IMR-90 (cell line): ENCODE results near the gene BEST1. TPM values are rescaled to one million over a fixed set of nuclear protein-coding genes. Genes with fewer than 3 reads are reported as not detected.

Source experiments
- ATAC-seq: fragments of 200-7000 bp; cut with Tn5 transposase; 2 replicates; pipeline ENCODE4 v1.9.1; 2020; ENCODE audit warnings: low read depth, mild to moderate bottlenecking, moderate library complexity
- BruUV-seq: library from RNA; stranded (reverse); fragments of 400-500 nt; replicated peaks from 2 replicates; lab custom pipeline; 2021; lab: Mats Ljungman, UMichigan
- CTCF ChIA-PET: fragments of 300-600 bp; formaldehyde crosslinking; extraction: SDS; loops from one replicate; lab custom pipeline; 2021; ENCODE audit warnings: antibody characterized with exemption; lab: Yijun Ruan, JAX
- POLR2A ChIA-PET: fragments of 300-600 bp; sonication (Branson Sonifier 250); formaldehyde crosslinking; loops from one replicate; lab custom pipeline; 2022; ENCODE audit warnings: antibody characterized with exemption; ENCODE audit not compliant: unreplicated experiment; lab: Charles Lee
- DNase-seq: peaks from one replicate; pipeline ENCODE4 v3.0.0; 2013
- H2AFZ ChIP-seq: replicated peaks from 2 replicates; pipeline ENCODE3; 2013; ENCODE audit warnings: low read length, mild to moderate bottlenecking; ENCODE audit not compliant: poor library complexity
- H2AK5ac ChIP-seq: 2 replicates; pipeline ENCODE4 v1.6.1; 2013; ENCODE audit warnings: low read depth, low read length, inconsistent platforms
- H2AK9ac ChIP-seq: replicated peaks from 2 replicates; pipeline ENCODE3; 2013; ENCODE audit warnings: mild to moderate bottlenecking, low read depth, low read length, moderate library complexity; ENCODE audit not compliant: poor library complexity
- H2BK120ac ChIP-seq: 2 replicates; pipeline ENCODE4 v1.6.1; 2013; ENCODE audit warnings: low read depth, low read length, inconsistent platforms
- H2BK15ac ChIP-seq: 3 replicates; pipeline ENCODE4 v1.6.1; 2013; ENCODE audit warnings: low read depth, low read length, inconsistent platforms
- H2BK20ac ChIP-seq: 2 replicates; pipeline ENCODE4 v1.6.1; 2013; ENCODE audit warnings: low read depth, mild to moderate bottlenecking, inconsistent platforms, low read length, moderate library complexity
- H2BK5ac ChIP-seq: 2 replicates; pipeline ENCODE4 v1.6.1; 2013; ENCODE audit warnings: mild to moderate bottlenecking, low read depth, low read length, inconsistent platforms; ENCODE audit not compliant: poor library complexity, severe bottlenecking
- H3K14ac ChIP-seq: replicated peaks from 2 replicates; pipeline ENCODE4 v1.6.1; 2013; ENCODE audit warnings: low read depth, low read length, inconsistent platforms
- H3K18ac ChIP-seq: 2 replicates; pipeline ENCODE4 v1.6.1; 2013; ENCODE audit warnings: low read depth, low read length, control low read depth
- H3K23ac ChIP-seq: 2 replicates; pipeline ENCODE4 v1.6.1; 2013; ENCODE audit warnings: low read depth, low read length, inconsistent platforms
- H3K27ac ChIP-seq: 2 replicates; pipeline ENCODE4 v1.5.1; 2013; ENCODE audit warnings: mild to moderate bottlenecking, control low read depth, low read length; ENCODE audit not compliant: insufficient read depth
- H3K27me3 ChIP-seq: 2 replicates; pipeline ENCODE4 v1.6.1; 2013; ENCODE audit warnings: low read length; ENCODE audit not compliant: control insufficient read depth, insufficient read depth
- H3K36me3 ChIP-seq: 2 replicates; pipeline ENCODE4 v1.6.1; 2013; ENCODE audit warnings: low read length, mixed read lengths; ENCODE audit not compliant: control insufficient read depth, insufficient read depth
- H3K4ac ChIP-seq: 2 replicates; pipeline ENCODE4 v1.6.1; 2013; ENCODE audit warnings: low read depth, low read length, inconsistent platforms
- H3K4me1 ChIP-seq: 2 replicates; pipeline ENCODE4 v1.6.1; 2013; ENCODE audit warnings: low read length, mixed read lengths; ENCODE audit not compliant: control insufficient read depth, insufficient read depth
- H3K4me2 ChIP-seq: 2 replicates; pipeline ENCODE4 v1.6.1; 2013; ENCODE audit warnings: low read depth, mild to moderate bottlenecking, control low read depth, low read length, moderate library complexity
- H3K4me3 ChIP-seq: 2 replicates; pipeline ENCODE4 v1.5.1; 2013; ENCODE audit warnings: low read depth, mild to moderate bottlenecking, control low read depth, low read length, moderate library complexity; ENCODE audit not compliant: insufficient read depth
- H3K56ac ChIP-seq: 2 replicates; pipeline ENCODE4 v1.6.1; 2013; ENCODE audit warnings: low read length, inconsistent platforms; ENCODE audit not compliant: insufficient read depth; ENCODE audit errors: extremely low read depth
- H3K79me1 ChIP-seq, 2 experiments: 2 replicates each; pipeline ENCODE4 v1.6.1; 2013; ENCODE audit warnings: low read length in 2 of 2, inconsistent platforms in 1 of 2, low read depth in 1 of 2
- H3K9ac ChIP-seq: 2 replicates; pipeline ENCODE4 v1.6.1; 2013; ENCODE audit warnings: low read depth, low read length, control low read depth
- H3K9me1 ChIP-seq: 2 replicates; pipeline ENCODE4 v1.6.1; 2013; ENCODE audit warnings: low read length, inconsistent platforms; ENCODE audit not compliant: insufficient read depth
- H3K9me3 ChIP-seq: 2 replicates; pipeline ENCODE4 v1.6.1; 2013; ENCODE audit warnings: low read length; ENCODE audit not compliant: control insufficient read depth, insufficient read depth
- H4K20me1 ChIP-seq: 2 replicates; pipeline ENCODE4 v1.6.1; 2013; ENCODE audit warnings: low read length, inconsistent platforms; ENCODE audit not compliant: insufficient read depth
- H4K5ac ChIP-seq: 2 replicates; pipeline ENCODE4 v1.6.1; 2013; ENCODE audit warnings: mild to moderate bottlenecking, low read depth, low read length, control low read depth
- H4K8ac ChIP-seq, 2 experiments: 2 replicates each; pipeline ENCODE4 v1.6.1; 2013; ENCODE audit warnings: low read depth in 2 of 2, low read length in 2 of 2, control low read depth in 1 of 2, inconsistent platforms in 1 of 2
- H4K91ac ChIP-seq: 2 replicates; pipeline ENCODE4 v1.6.1; 2013; ENCODE audit warnings: low read depth, low read length, inconsistent platforms; ENCODE audit not compliant: insufficient read depth
- BHLHE40 ChIP-seq: fragments of 150-350 bp; IDR thresholded peaks from 2 replicates; pipeline ENCODE4 v1.6.1; 2016; ENCODE audit warnings: mild to moderate bottlenecking, low read depth, low read length
- CEBPB ChIP-seq: IDR thresholded peaks from 2 replicates; pipeline ENCODE4 v1.6.1; 2012; ENCODE audit warnings: low read depth, low read length, improper control_type of control experiment
- CHD1 ChIP-seq: IDR thresholded peaks from 2 replicates; pipeline ENCODE4 v1.6.1; 2012; ENCODE audit warnings: low read depth, low read length, improper control_type of control experiment
- FOS ChIP-seq: fragments of 150-350 bp; IDR thresholded peaks from 2 replicates; pipeline ENCODE4 v1.6.1; 2016; ENCODE audit warnings: low read depth, low read length
- MAZ ChIP-seq: IDR thresholded peaks from 2 replicates; pipeline ENCODE4 v1.6.1; 2012; ENCODE audit warnings: low read depth, mild to moderate bottlenecking, low read length, improper control_type of control experiment, moderate library complexity, borderline replicate concordance
- MXI1 ChIP-seq: IDR thresholded peaks from 2 replicates; pipeline ENCODE4 v1.6.1; 2012; ENCODE audit warnings: low read depth, mild to moderate bottlenecking, low read length, moderate library complexity, borderline replicate concordance
- NFE2L2 ChIP-seq: fragments of 150-350 bp; IDR thresholded peaks from 2 replicates; pipeline ENCODE4 v1.6.1; 2016; ENCODE audit warnings: low read depth, mild to moderate bottlenecking, low read length
- POLR2A ChIP-seq: IDR thresholded peaks from 2 replicates; pipeline ENCODE4 v1.6.1; 2012; ENCODE audit warnings: mild to moderate bottlenecking, low read depth, low read length
- RFX5 ChIP-seq: IDR thresholded peaks from 2 replicates; pipeline ENCODE4 v1.8.0; 2012; ENCODE audit warnings: low read depth, mild to moderate bottlenecking, low read length, moderate library complexity
- SMC3 ChIP-seq: fragments of 150-350 bp; IDR thresholded peaks from 2 replicates; pipeline ENCODE4 v1.6.1; 2016; ENCODE audit warnings: low read depth, mild to moderate bottlenecking, antibody characterized with exemption, low read length, moderate library complexity
- WGBS, 2 experiments: methylation state at CpG; one replicate each; pipeline versions ENCODE4 v1.1.5 to v1.1.7; 2013; ENCODE audit warnings: missing lambda C conversion rate in 2 of 2; ENCODE audit not compliant: insufficient read length in 1 of 2; ENCODE audit errors: extremely low coverage in 2 of 2; 5-methylcytosine and 5-hydroxymethylcytosine counted together
- dilution Hi-C: fragments of 300-500 bp; cut with HindIII; formaldehyde crosslinking; loops from one replicate; pipeline ENCODE4 v1.14.3; 2018; ENCODE audit warnings: low sequenced_read_pairs; ENCODE audit not compliant: unreplicated experiment
- in situ Hi-C: fragments of 300-500 bp; cut with MboI; formaldehyde crosslinking; loops from 3 replicates; pipeline ENCODE4 v1.14.3; 2019; ENCODE audit warnings: low sequenced_read_pairs, inconsistent platforms, mixed read lengths
- intact Hi-C: fragments of 100-400 bp; cut with micrococcal nuclease; formaldehyde crosslinking; loops from 2 replicates; pipeline ENCODE4 v1.10.0; 2022
- polyA plus RNA-seq, 3 experiments: library from polyadenylated mRNA; depleted of rRNA; stranded (reverse); fragments of >200 nt; gene quantifications; 2 replicates each; pipeline ENCODE4 v1.2.3, GENCODE V29; 2012; ENCODE audit warnings: low replicate concordance in 1 of 3
- total RNA-seq: library from RNA; depleted of rRNA; stranded (reverse); fragments of >200 nt; gene quantifications from 2 replicates; pipeline ENCODE4 v1.2.3, GENCODE V29; 2012
- TF ChIP-seq, protein P1 (sequence below): fragments of 150-350 bp; IDR thresholded peaks from 2 replicates; pipeline ENCODE4 v1.6.1; 2016; ENCODE audit warnings: low read depth, mild to moderate bottlenecking, low read length, moderate library complexity, borderline replicate concordance
- TF ChIP-seq, protein P2 (sequence below): fragments of 150-350 bp; IDR thresholded peaks from 2 replicates; pipeline ENCODE4 v1.6.1; 2017; ENCODE audit warnings: mild to moderate bottlenecking, antibody characterized with exemption, low read length, low read depth
- TF ChIP-seq, protein P3 (sequence below): conservative IDR thresholded peaks from 2 replicates; pipeline ENCODE4 v1.5.1; 2012; ENCODE audit warnings: mild to moderate bottlenecking, low read depth, low read length, improper control_type of control experiment

The BEST1 gene
- total and polyA plus RNA-seq, 2 of the 4 experiments (the other 2 are of a cell fraction) = 0.90 to 1.4 TPM

DNA sequence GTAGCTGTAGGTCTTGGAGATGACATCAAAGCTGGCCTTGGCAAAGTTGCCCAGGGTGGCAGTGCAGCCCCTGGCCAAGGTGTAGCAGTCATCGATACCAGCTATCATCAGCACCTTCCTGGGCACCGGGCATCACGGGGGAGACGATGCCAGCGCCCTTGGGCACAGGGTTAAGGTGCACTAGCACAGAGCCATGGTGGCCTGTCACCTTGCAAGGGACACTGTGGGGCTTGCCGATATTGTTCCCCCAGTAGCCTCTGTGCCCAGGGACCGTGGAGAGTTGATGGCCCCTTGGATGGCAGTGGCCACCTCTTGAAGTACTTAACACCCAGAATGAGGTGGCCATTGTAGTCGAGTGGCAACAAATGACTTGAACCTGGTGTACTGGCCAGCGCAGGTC, 61.7 kb downstream of the BEST1 start:
- Histone ChIP-seq H2BK20ac (no peak overlapping the region), H3K27ac (no peak overlapping the region), H3K9me3 (no peaks in the 10 kb centered on the region), H3K14ac (no peak overlapping the region), H2AK9ac (no peak overlapping the region), H4K8ac (no peak overlapping the region), H3K4me3 (no peak overlapping the region), H2AFZ (no peak overlapping the region), H4K91ac (no peak overlapping the region), H3K79me1 (no peaks in the 10 kb centered on the region), H3K56ac (no peak overlapping the region), H4K20me1 (no peaks in the 10 kb centered on the region), H3K27me3 (peaks cover 3% of the 10 kb centered on the region; the same call in 1 of the 2 replicates), H3K4ac (no peak overlapping the region), H4K5ac (no peak overlapping the region), H3K9ac (no peak overlapping the region), H3K4me2 (no peak overlapping the region), H3K9me1 (0 out of 2 replicates have a peak, but pooled peaks cover 4% of the 10 kb centered on the region), H3K36me3 (no peaks in the 10 kb centered on the region), H2BK15ac (no peak overlapping the region), H3K23ac (no peak overlapping the region), H2BK5ac (no peak overlapping the region), H3K18ac (no peak overlapping the region), H3K4me1 (peaks cover 8% of the 10 kb centered on the region; the same call in 1 of the 2 replicates), H2BK120ac (no peak overlapping the region), H2AK5ac (no peak overlapping the region)
- DNase-seq (no peak), ATAC-seq (no peak)
- ChIA-PET CTCF (no interaction called here), POLR2A (no interaction called here)
- in situ Hi-C loops (no loop called here), dilution Hi-C loops (no loop called here), intact Hi-C loops (no loop called here)
- no TSS peak for BruUV-seq
- 97% methylated on average over 5 of the region's 9 CpGs; no CpG with 5 or more reads in 1 of the 2 experiments for WGBS, 2 experiments
- TF ChIP-seq MXI1 (no peak), BHLHE40 (no peak), NFE2L2 (no peak), FOS (no peak), POLR2A (no peak), CEBPB (no peak), SMC3 (no peak), CHD1 (no peak), MAZ (no peak), RFX5 (no peak)
- TF ChIP-seq, protein P1, sequence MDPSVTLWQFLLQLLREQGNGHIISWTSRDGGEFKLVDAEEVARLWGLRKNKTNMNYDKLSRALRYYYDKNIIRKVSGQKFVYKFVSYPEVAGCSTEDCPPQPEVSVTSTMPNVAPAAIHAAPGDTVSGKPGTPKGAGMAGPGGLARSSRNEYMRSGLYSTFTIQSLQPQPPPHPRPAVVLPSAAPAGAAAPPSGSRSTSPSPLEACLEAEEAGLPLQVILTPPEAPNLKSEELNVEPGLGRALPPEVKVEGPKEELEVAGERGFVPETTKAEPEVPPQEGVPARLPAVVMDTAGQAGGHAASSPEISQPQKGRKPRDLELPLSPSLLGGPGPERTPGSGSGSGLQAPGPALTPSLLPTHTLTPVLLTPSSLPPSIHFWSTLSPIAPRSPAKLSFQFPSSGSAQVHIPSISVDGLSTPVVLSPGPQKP = no peak
- TF ChIP-seq, protein P2, sequence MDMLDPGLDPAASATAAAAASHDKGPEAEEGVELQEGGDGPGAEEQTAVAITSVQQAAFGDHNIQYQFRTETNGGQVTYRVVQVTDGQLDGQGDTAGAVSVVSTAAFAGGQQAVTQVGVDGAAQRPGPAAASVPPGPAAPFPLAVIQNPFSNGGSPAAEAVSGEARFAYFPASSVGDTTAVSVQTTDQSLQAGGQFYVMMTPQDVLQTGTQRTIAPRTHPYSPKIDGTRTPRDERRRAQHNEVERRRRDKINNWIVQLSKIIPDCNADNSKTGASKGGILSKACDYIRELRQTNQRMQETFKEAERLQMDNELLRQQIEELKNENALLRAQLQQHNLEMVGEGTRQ = no peak
- TF ChIP-seq, protein P3, sequence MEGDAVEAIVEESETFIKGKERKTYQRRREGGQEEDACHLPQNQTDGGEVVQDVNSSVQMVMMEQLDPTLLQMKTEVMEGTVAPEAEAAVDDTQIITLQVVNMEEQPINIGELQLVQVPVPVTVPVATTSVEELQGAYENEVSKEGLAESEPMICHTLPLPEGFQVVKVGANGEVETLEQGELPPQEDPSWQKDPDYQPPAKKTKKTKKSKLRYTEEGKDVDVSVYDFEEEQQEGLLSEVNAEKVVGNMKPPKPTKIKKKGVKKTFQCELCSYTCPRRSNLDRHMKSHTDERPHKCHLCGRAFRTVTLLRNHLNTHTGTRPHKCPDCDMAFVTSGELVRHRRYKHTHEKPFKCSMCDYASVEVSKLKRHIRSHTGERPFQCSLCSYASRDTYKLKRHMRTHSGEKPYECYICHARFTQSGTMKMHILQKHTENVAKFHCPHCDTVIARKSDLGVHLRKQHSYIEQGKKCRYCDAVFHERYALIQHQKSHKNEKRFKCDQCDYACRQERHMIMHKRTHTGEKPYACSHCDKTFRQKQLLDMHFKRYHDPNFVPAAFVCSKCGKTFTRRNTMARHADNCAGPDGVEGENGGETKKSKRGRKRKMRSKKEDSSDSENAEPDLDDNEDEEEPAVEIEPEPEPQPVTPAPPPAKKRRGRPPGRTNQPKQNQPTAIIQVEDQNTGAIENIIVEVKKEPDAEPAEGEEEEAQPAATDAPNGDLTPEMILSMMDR = no peak
